Type B pancreatic cell (in vitro differentiated cells): Measurements from ENCODE around the gene GDI2. TPM values are rescaled to one million over a fixed set of nuclear protein-coding genes. Genes with fewer than 3 reads are reported as not detected.

Source experiments
- DNase-seq: peaks from one replicate; pipeline ENCODE4 v3.0.0; 2021; ENCODE audit warnings: mixed read lengths; ENCODE audit not compliant: unreplicated experiment; ENCODE audit errors: extremely low spot score
- H3K27ac Mint-ChIP-seq: 2 replicates; pipeline ENCODE4 v1.8.0; 2021; ENCODE audit warnings: mild to moderate bottlenecking, mixed read lengths
- H3K27me3 Mint-ChIP-seq: 2 replicates; pipeline ENCODE4 v1.8.0; 2021; ENCODE audit warnings: mixed read lengths
- H3K36me3 Mint-ChIP-seq: 2 replicates; pipeline ENCODE4 v1.8.0; 2021; ENCODE audit warnings: mixed read lengths
- H3K4me1 Mint-ChIP-seq: one replicate; pipeline ENCODE4 v1.8.0; 2021; ENCODE audit warnings: mixed read lengths; ENCODE audit not compliant: unreplicated experiment
- H3K4me3 Mint-ChIP-seq: 2 replicates; pipeline ENCODE4 v1.8.0; 2021; ENCODE audit warnings: mild to moderate bottlenecking, mixed read lengths
- H3K9me3 Mint-ChIP-seq: 2 replicates; pipeline ENCODE4 v1.8.0; 2021; ENCODE audit warnings: mixed read lengths
- total RNA-seq: library from RNA; stranded (reverse); gene quantifications from 2 replicates; pipeline ENCODE4 v1.2.1, GENCODE V29; 2021; ENCODE audit warnings: low replicate concordance
- TF ChIP-seq, protein P1 (sequence below): fragments of 200-600 bp; sonication (generic); conservative IDR thresholded peaks from 2 replicates; pipeline ENCODE4 v1.5.0; 2021; ENCODE audit warnings: antibody characterized with exemption, mild to moderate bottlenecking

GDI2 gene
- total RNA-seq, 1 donor from 2014 or later, result 245 TPM

DNA sequence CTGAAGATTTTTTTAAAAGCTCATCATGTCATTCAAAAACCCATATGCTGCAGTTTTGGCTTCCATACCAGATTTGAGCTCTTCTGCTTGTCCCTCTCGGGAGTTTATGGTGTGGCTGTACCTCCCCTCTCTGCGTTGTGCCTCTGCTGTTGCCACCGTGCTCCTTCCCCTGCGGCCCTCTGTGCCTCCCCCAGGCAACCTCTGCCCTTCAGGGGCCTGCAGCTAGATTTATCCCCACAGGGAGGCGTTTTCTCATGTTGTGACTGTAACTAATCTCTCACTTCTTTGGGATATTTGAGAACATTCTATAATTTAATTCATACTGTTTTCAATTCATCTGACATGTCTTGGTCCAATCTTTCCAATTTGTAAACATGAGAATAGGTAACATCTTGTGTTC, 75.9 kb downstream of the GDI2 start:
- Mint-ChIP-seq H3K9me3 (no peaks in the 10 kb centered on the region), H3K27me3 (no peaks in the 10 kb centered on the region), H3K4me1 (peaks cover 7% of the 10 kb centered on the region), H3K4me3 (no peak overlapping the region), H3K36me3 (peaks cover 40% of the 10 kb centered on the region), H3K27ac (no peak overlapping the region)
- TF ChIP-seq, protein P1, sequence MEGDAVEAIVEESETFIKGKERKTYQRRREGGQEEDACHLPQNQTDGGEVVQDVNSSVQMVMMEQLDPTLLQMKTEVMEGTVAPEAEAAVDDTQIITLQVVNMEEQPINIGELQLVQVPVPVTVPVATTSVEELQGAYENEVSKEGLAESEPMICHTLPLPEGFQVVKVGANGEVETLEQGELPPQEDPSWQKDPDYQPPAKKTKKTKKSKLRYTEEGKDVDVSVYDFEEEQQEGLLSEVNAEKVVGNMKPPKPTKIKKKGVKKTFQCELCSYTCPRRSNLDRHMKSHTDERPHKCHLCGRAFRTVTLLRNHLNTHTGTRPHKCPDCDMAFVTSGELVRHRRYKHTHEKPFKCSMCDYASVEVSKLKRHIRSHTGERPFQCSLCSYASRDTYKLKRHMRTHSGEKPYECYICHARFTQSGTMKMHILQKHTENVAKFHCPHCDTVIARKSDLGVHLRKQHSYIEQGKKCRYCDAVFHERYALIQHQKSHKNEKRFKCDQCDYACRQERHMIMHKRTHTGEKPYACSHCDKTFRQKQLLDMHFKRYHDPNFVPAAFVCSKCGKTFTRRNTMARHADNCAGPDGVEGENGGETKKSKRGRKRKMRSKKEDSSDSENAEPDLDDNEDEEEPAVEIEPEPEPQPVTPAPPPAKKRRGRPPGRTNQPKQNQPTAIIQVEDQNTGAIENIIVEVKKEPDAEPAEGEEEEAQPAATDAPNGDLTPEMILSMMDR, result peak; percentile 57
- DNase-seq, result no peak

DNA sequence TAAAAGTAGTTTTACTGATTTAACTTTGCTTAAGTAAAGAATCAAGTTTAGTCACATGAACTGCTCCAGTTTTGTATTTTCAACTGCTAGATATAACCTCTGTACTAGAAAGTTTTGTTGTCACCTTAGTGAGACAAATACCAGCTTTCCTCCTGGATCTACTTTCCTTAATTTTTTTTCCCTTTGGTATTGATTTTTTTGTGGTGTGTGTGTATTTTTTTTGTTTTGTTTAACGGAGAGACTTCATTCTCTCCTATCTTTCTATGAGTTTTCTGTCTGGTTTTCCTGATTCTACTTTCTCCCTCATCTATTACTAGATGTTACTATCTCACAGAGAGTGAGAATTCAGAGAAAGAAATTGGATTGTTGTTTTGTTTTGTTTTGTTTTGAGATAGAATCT, 76.6 kb downstream of the GDI2 start:
- H3K27ac Mint-ChIP-seq, result no peak overlapping the region
- H3K27me3 Mint-ChIP-seq, result no peaks in the 10 kb centered on the region
- no peaks in the 10 kb centered on the region for H3K9me3 Mint-ChIP-seq
- TF ChIP-seq, protein P1, result no peak
- H3K4me3 Mint-ChIP-seq, result no peak overlapping the region
- peaks cover 40% of the 10 kb centered on the region for H3K36me3 Mint-ChIP-seq
- DNase-seq, result no peak
- H3K4me1 Mint-ChIP-seq, result peaks cover 7% of the 10 kb centered on the region

DNA sequence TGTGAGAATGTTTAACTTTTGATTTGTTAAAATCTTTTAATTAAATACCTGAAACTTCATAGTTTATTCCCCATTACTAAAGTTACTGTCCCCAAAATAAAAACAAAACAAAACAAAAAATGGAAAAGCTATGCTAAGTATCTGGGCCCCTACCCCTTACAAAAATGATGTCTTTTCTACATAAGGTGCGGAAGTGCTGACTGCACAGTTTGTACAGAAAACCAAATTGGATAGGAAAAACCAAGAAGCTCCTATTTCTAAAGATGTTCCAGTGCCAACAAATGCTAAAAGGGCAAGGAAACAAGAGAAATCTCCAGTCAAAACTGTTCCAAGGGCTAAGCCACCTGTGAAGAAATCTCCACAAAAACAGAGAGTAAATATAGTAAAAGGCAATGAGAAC, 78.1 kb downstream of the GDI2 start:
- H3K4me1 Mint-ChIP-seq, result peaks cover 7% of the 10 kb centered on the region
- H3K36me3 Mint-ChIP-seq, result peaks cover 34% of the 10 kb centered on the region
- TF ChIP-seq, protein P1, result no peak
- H3K9me3 Mint-ChIP-seq, result no peaks in the 10 kb centered on the region
- H3K4me3 Mint-ChIP-seq, result no peak overlapping the region
- no peak overlapping the region for H3K27ac Mint-ChIP-seq
- DNase-seq, result no peak
- H3K27me3 Mint-ChIP-seq, result no peaks in the 10 kb centered on the region

DNA sequence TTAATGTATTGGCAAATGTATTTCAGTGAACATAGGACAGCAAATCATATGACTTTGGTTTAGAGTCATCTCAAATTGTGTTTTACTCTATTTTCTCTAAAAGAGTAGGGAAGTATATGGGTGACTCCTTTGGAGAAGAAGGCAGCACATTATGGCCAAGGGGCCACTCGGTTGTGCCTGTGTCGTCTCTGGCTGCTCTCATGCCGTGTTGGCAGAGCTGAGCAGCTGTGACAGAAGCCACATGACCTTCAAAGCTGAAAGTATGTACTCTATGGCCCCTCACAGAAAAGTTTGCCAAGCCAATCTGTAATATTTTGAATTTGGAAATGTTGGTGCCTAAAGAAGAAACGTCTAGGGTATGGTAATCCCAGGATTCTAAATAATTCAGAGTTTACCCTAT, 81.1 kb downstream of the GDI2 start:
- TF ChIP-seq, protein P1, result no peak
- Mint-ChIP-seq H3K9me3 (no peaks in the 10 kb centered on the region), H3K36me3 (peaks cover 28% of the 10 kb centered on the region), H3K27ac (no peak overlapping the region), H3K4me3 (no peak overlapping the region), H3K4me1 (peaks cover under 1% of the 10 kb centered on the region), H3K27me3 (no peaks in the 10 kb centered on the region)
- DNase-seq, result no peak

DNA sequence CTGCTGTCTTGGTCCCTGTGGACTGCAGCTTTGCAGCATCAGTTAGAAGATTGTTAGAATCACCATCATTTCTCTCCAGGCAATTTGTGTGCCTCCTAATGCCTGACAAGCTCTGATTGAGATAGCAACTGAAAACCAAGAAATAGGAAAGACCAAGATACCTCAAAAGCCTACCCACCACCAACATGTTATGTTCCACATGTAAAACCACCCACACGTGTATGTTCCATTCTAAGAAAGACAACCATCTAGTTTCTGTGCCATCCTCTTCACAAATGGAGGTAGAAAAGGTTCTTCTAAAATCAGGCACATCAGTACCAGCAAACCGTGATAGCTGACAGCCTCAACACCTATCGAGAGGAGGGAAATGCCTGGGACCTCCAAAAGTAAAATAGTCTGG, 81.7 kb downstream of the GDI2 start:
- Mint-ChIP-seq H3K4me1 (no peaks in the 10 kb centered on the region), H3K4me3 (no peak overlapping the region), H3K36me3 (peaks cover 30% of the 10 kb centered on the region), H3K27ac (no peak overlapping the region), H3K27me3 (no peaks in the 10 kb centered on the region), H3K9me3 (no peaks in the 10 kb centered on the region)
- TF ChIP-seq, protein P1, result no peak
- no peak for DNase-seq

DNA sequence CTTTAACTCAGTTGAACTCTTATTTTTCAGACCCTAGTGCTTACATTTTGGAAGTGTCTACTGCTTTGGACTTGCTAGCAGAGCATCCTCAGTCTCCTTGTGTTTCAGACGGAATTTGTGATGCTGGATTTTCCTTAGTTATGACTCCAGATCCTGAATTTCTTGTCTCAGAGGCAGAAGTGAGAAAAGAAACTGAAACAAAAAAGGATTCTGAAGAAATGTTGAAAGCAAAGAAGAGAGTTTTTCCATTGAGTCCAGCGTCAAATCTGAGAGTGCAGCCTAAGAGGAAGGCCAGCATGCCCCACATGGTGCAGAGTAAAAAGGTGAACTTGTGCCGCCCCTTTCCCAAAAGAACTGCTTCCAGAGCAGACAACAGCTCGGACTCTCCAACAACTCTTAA, 82.5 kb downstream of the GDI2 start:
- Mint-ChIP-seq H3K9me3 (no peaks in the 10 kb centered on the region), H3K4me3 (no peak overlapping the region), H3K27ac (no peak overlapping the region), H3K36me3 (peaks cover 31% of the 10 kb centered on the region), H3K4me1 (no peaks in the 10 kb centered on the region), H3K27me3 (no peaks in the 10 kb centered on the region)
- DNase-seq, result no peak
- TF ChIP-seq, protein P1, result no peak
